SH-SY5Y (cell line): ENCODE measurements around the gene AFF3.

Source experiments
- GATA2 ChIP-seq: IDR thresholded peaks from 2 replicates; pipeline ENCODE4 v1.6.1; 2011; ENCODE audit warnings: mild to moderate bottlenecking, low read depth, low read length
- GATA3 ChIP-seq: IDR thresholded peaks from 2 replicates; pipeline ENCODE4 v1.6.1; 2011; ENCODE audit warnings: low read depth, mild to moderate bottlenecking, low read length, moderate library complexity

DNA sequence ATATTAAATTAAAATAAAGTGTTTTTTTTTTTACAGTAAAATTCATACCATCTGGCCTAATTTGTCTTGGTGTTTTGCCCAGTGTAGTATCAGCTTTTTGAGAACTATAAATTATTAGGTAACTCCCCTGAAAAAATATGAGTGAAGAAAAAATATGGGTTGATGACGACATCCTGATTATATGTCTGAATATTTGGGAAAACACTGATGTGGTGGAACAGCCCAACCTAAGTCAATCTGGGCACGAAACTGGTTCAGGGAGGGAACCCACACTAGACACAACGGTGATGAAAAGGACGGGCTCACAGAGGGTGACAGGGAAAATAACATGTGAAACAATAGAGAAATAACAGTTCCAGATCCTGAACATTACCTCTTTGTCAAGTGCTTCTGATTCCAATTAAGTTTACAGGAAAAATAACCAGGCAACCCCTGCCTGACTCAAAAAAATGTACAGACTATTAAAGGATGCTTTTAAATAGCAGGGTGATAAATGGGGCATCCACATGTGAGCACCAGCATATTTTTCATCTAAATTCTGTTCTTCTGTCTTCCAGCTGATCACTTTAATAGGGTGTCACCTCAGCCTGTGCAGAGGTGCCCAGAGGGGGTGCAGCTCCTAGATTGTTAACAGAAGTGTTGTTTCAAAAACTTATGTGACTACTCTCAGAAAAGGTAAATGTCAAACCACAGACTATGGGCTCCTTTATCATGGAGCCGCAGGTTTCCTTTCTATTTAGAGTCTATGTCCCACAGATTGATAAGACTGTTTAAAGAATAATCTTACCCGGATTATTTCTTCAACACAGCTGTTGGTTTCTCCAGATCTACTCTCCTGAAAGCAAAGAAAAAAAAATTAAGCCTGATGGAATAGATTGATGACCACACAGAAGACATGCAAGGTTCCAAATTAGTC lies 305.4 kb downstream of the AFF3 start:
- no peak for TF ChIP-seq GATA3
- TF ChIP-seq GATA2, result no peak
